Ectodermal cell (in vitro differentiated cells): Measurements from ENCODE around the gene FRMD4B.

Experiments used
- H3K27ac ChIP-seq: 2 replicates; pipeline ENCODE4 v1.7.0; 2013; ENCODE audit warnings: mild to moderate bottlenecking, low read depth, low read length; ENCODE audit not compliant: insufficient read depth, poor library complexity, severe bottlenecking
- H3K27me3 ChIP-seq: 2 replicates; pipeline ENCODE4 v1.7.0; 2013; ENCODE audit warnings: mild to moderate bottlenecking, low read length; ENCODE audit not compliant: insufficient read depth, control insufficient read depth, poor library complexity, severe bottlenecking
- H3K36me3 ChIP-seq: one replicate; pipeline ENCODE4 v1.7.0; 2013; ENCODE audit warnings: low read length; ENCODE audit not compliant: control insufficient read depth, insufficient read depth
- H3K4me1 ChIP-seq: one replicate; pipeline ENCODE4 v1.7.0; 2013; ENCODE audit warnings: low read length; ENCODE audit not compliant: control insufficient read depth, insufficient read depth
- H3K4me3 ChIP-seq: 2 replicates; pipeline ENCODE4 v1.7.0; 2013; ENCODE audit warnings: low read depth, low read length, control low read depth; ENCODE audit not compliant: insufficient read depth
- H3K9me3 ChIP-seq: 2 replicates; pipeline ENCODE4 v1.7.0; 2013; ENCODE audit warnings: mild to moderate bottlenecking, low read length, moderate library complexity; ENCODE audit not compliant: control insufficient read depth
- WGBS, 2 experiments: methylation state at CpG; one replicate each; pipeline ENCODE4 v1.1.7; 2013; ENCODE audit warnings: missing lambda C conversion rate in 2 of 2; 5-methylcytosine and 5-hydroxymethylcytosine counted together

The FRMD4B gene

DNA sequence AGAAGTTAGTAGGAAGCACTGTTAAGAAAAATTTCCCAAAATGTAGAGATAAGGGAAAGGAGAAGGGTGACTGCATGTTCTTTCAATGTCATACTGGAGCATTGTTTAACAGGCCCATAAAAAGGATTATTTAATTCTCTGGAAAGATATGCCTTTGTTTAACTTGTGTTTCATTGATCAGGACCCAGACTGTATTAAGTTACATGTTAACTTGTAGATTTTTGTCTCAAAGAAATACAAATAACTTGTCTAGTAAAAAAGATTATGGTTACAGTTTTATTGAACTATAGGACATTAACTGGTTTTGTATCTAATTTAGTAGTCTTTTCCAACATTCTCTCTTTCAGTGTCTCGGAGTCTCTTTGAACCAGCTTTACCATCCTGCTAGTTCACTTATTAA lies 213.8 kb downstream of the FRMD4B start:
- Histone ChIP-seq H3K4me3 (no peak overlapping the region), H3K27ac (no peak overlapping the region), H3K9me3 (no peaks in the 10 kb centered on the region), H3K27me3 (no peaks in the 10 kb centered on the region), H3K36me3 (no peaks in the 10 kb centered on the region), H3K4me1 (no peaks in the 10 kb centered on the region)
- 90 to 100% methylated on average over 1 of the region's 1 CpG for WGBS, 2 experiments

DNA sequence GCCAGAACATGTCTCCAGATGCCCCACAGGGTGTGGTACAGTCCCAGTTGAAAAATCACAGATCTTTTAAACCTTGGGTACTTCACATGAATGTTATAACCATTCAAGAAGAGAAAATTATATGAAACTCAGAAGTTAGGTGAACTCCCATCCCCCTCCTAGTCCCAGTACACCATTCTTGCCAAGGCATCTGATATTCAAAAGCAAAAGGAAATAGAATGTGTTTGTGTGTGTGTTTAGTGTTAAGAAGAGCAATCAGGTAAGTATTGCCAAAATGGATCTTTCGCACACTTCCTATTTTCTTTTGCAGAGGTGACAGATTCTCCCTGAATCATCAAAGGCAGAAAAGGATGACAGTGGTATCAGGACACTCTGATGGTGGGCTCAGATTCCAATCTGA lies 219.4 kb downstream of the FRMD4B start:
- Histone ChIP-seq H3K36me3 (no peaks in the 10 kb centered on the region), H3K9me3 (no peaks in the 10 kb centered on the region), H3K4me3 (no peak overlapping the region), H3K4me1 (no peaks in the 10 kb centered on the region), H3K27me3 (no peaks in the 10 kb centered on the region), H3K27ac (no peak overlapping the region)
- 88 to 97% methylated on average over 1 of the region's 1 CpG for WGBS, 2 experiments

DNA sequence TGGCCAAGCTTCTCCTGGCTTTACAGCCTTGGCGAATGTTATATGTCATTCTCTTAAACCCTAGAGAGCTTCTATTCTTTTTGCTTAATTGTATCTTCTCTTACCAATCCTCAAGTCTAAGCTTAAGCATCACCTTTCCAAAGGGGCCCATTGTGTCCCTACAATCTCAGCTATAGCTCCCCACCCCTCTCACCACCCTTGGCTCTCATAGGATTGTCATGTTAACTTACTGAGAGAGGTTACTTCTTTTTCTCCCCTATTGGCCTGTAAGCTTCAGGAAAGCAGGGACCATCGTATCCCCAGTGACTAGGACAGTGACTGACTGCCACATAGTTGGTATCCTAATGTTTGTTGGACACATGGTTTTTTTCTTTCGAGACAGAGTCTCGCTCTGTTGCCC lies 220.1 kb downstream of the FRMD4B start:
- Histone ChIP-seq H3K4me3 (no peak overlapping the region), H3K9me3 (no peaks in the 10 kb centered on the region), H3K4me1 (no peaks in the 10 kb centered on the region), H3K27ac (no peak overlapping the region), H3K27me3 (no peaks in the 10 kb centered on the region), H3K36me3 (no peaks in the 10 kb centered on the region)
- 79 to 81% methylated on average over 4 of the region's 4 CpGs for WGBS, 2 experiments

DNA sequence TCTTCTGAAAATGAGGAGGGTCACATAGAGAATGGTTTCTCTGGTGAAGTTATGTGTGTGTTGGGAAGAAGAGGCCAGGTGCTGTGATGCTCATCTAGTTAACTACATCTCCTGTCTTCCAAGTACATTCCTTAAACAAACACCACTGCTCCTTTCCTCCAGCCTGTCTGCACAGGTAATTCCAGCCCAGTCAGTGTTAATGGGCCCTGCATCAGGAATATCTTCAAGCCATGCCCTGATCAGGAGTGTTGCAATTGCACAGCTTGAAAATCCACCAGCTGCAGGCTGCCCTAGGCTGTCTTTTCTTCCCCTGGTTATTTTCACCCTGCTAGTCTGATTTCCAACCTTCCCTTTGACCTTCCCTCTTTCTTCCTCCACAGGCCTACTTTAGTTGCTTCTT lies 221.6 kb downstream of the FRMD4B start:
- Histone ChIP-seq H3K4me1 (no peaks in the 10 kb centered on the region), H3K27me3 (no peaks in the 10 kb centered on the region), H3K9me3 (no peaks in the 10 kb centered on the region), H3K4me3 (no peak overlapping the region), H3K27ac (no peak overlapping the region), H3K36me3 (no peaks in the 10 kb centered on the region)

DNA sequence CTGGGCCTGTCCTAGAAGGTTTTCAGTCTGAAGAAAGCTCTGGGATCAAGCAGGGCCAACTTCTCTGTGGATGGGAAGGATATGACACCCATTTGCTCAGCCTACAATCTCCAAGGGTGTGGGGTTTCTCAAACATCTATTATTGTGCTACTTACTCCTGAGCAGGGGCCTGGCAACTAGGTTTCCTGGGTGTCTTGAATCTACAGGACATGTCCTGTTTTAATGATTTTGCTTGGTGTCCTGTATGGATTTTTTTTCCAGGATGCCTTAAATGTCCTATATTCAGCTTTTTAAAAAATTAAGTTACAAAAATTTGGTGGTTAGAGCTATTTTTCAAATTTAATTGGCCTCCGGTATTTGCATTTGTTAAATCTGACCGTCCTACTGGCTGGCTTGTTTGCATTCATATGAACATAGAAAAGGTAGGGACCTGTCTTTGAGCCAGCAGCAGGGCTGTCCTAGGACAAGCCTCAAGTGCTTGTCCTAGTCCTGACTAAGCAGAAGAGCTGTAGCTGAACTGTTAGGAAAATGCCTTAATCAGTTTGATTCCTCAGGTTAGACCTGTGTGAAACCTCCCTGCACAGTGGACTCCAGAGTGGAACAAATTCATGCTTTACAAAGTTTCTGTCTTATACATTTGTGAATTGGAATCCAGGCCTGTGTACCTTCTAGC lies 223.4 kb downstream of the FRMD4B start:
- 80 to 83% methylated on average over 2 of the region's 2 CpGs for WGBS, 2 experiments
- H3K27ac ChIP-seq: no peak overlapping the region
- no peaks in the 10 kb centered on the region for H3K36me3 ChIP-seq
- H3K4me3 ChIP-seq: no peak overlapping the region
- no peaks in the 10 kb centered on the region for H3K4me1 ChIP-seq
- H3K27me3 ChIP-seq: no peaks in the 10 kb centered on the region
- no peaks in the 10 kb centered on the region for H3K9me3 ChIP-seq

DNA sequence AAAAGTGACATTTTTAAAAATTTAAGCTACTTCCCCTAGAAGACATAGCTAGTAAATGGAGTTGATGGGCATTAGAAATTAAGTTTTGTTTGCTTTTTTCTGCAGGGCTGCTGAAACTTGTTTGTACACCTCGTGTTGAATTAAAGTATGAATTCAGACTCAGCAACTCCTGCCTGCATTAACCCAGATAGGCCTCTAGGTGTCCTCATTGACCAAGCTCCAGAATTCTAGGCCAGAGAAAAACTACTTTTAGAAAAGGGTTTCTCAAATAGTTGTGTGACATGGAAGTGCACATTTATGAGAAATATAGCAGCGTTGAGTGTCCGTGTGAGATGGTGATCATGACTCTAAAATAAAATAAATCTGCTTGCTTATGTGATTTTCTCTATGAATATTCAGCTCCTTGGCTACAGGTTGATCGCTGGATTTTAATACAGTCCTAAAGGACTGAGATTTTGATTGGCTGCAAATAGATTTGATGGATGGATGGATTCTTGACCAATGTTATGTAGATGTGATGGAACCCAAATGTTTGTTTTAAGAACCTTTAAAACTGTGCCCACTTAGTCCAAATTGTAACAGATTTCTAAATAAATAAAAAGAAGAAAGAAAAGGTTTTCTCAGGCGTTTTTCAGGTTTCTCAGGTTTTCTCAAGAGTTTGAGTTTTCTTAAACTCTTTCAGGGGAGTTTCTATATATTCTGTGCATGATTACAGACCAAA lies 224.1 kb downstream of the FRMD4B start:
- WGBS, 2 experiments: 44 to 46% methylated on average over 5 of the region's 5 CpGs
- H3K9me3 ChIP-seq: no peaks in the 10 kb centered on the region
- H3K27ac ChIP-seq: no peak overlapping the region
- H3K4me3 ChIP-seq: no peak overlapping the region
- no peaks in the 10 kb centered on the region for H3K36me3 ChIP-seq
- no peaks in the 10 kb centered on the region for H3K27me3 ChIP-seq
- no peaks in the 10 kb centered on the region for H3K4me1 ChIP-seq

DNA sequence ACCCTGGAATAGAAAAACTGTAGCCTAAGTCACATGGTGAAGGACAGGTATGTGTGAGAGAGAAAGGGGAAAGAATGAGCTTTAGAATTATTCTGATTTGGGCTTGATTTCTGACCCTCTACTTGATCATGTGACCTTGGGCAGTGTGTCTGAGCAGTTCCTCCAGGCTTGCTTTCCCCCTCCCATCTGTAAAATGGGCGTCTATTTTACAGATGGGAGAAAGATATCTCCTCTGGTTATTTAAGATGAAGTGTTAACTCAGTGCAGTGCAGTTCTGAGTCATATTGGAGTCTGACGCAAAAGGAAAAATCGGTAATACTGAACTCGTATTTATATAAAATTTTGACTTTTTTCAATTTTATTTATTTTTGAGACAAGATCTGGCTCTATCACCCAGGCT lies 225.4 kb downstream of the FRMD4B start:
- WGBS, 2 experiments: 84 to 100% methylated on average over 3 to 4 of the region's 4 CpGs
- H3K27me3 ChIP-seq: no peaks in the 10 kb centered on the region

DNA sequence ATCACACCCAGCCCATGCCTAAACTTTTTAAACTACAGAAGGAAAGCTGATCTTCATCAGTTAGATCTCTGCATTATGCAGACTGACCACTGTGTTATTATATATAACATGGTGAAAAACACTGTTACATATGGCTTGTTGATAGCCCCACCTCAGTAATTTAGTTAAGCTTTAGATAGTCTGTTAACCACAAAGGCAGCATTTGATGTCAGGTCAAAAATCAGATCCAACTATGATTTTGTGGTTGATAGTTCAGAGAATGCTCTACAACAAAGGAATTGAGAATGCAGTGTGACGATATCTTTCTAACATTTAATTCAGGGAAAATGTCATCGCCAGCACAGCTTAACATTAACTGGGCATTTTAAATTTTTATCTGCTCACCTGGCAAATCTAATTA lies 225.8 kb downstream of the FRMD4B start:
- Histone ChIP-seq H3K4me3 (no peak overlapping the region), H3K9me3 (no peaks in the 10 kb centered on the region), H3K36me3 (no peaks in the 10 kb centered on the region), H3K4me1 (no peaks in the 10 kb centered on the region), H3K27me3 (no peaks in the 10 kb centered on the region), H3K27ac (no peak overlapping the region)
- 72 to 95% methylated on average over 2 of the region's 2 CpGs for WGBS, 2 experiments

More for the DNA sequence above, 225.4 kb downstream of the FRMD4B start:
- H3K36me3 ChIP-seq: no peaks in the 10 kb centered on the region
- H3K9me3 ChIP-seq: no peaks in the 10 kb centered on the region
- H3K27ac ChIP-seq: no peak overlapping the region
- no peak overlapping the region for H3K4me3 ChIP-seq
- H3K4me1 ChIP-seq: no peaks in the 10 kb centered on the region

DNA sequence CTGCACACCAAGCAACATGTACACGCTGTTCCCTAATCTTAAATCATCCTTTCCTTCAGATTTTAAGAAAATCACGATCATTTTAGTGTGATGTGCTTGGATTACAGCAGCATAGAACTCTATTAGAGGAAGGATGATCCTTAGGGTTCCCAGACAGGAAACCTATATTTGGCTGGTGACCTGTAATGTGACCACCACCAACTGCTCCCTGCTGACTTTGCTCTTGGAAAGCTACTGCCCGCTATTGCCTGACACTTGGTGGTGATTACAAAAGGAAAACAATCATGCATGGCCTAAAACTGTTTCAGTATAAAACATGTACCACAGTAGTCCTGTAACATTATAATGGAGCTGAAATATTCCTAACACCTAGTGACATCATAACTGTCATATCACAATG lies 236.3 kb downstream of the FRMD4B start:
- whole genome bisulfite sequencing, 2 experiments: 89 to 91% methylated on average over 2 to 3 of the region's 3 CpGs
- Histone ChIP-seq H3K36me3 (no peaks in the 10 kb centered on the region), H3K27me3 (no peaks in the 10 kb centered on the region), H3K27ac (no peak overlapping the region), H3K4me3 (no peak overlapping the region), H3K4me1 (peaks cover 6% of the 10 kb centered on the region), H3K9me3 (no peaks in the 10 kb centered on the region)

DNA sequence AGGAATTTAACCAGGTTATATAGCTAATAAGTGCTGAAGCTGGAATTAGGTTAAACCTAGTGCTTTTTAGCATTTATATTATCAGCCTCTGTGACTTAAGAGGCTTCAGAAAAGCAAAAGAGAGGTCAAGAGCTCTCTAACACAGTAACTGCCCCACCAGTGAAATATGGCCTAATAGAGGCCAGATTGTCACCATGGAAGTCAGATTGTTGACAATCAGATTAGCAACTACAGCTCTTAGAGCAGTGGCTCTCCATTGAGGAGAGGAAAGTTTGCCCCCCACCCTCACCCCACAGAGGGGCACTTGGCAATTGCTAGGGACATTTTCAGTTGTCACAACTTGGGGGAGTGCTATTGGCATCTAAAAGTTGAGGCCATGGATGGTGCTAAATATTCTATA lies 240.2 kb downstream of the FRMD4B start:
- H3K27ac ChIP-seq: no peak overlapping the region
- no peak overlapping the region for H3K4me3 ChIP-seq
- no peaks in the 10 kb centered on the region for H3K9me3 ChIP-seq
- H3K36me3 ChIP-seq: no peaks in the 10 kb centered on the region
- H3K27me3 ChIP-seq: no peaks in the 10 kb centered on the region
- H3K4me1 ChIP-seq: peaks cover 12% of the 10 kb centered on the region
